Sigmoid colon (tissue), 4 donors: ENCODE results near the gene RNASE3.

Source experiments
- EP300 ChIP-seq, 4 donors: sonication (generic); formaldehyde crosslinking; IDR thresholded peaks; one replicate each; pipeline ENCODE4 v1.6.1; 2017; ENCODE audit warnings: antibody characterized with exemption in 4 of 4
- POLR2A ChIP-seq, 2 donors: fragments of 450-650 bp; IDR thresholded peaks; one replicate each; pipeline ENCODE4 v1.6.1; 2016; ENCODE audit warnings: antibody characterized with exemption in 2 of 2, mild to moderate bottlenecking in 2 of 2, moderate library complexity in 2 of 2
- TF ChIP-seq, protein P1 (sequence below), 4 experiments: fragments of 450-650 bp in 3 of 4; fragments of 200-600 bp in 1 of 4; IDR thresholded peaks; one replicate each; pipeline ENCODE4 v1.5.1; 2016 to 2019; ENCODE audit warnings: antibody characterized with exemption in 4 of 4, mild to moderate bottlenecking in 3 of 4, moderate library complexity in 2 of 4

DNA sequence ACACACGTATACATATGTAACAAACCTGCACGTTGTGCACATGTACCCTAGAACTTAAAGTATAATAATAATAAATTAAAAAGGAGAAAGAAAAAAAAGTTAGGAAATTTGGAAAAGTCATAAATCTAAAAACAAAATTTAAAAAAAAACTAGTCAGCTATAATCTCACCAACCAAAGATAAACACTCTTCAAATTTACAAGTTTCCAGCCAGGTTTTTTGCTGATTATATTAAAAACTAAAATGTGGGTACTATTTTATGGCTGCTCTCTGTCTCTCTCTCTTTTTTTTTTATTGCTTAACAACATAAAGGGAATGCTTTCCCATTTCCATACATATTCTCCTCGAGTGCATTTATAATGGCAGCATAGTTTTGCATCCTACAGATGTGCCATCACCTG, 25.0 kb upstream of the RNASE3 start:
- no peak for TF ChIP-seq EP300 (IDR thresholded peaks at IDR 0.05)
- TF ChIP-seq, protein P1, sequence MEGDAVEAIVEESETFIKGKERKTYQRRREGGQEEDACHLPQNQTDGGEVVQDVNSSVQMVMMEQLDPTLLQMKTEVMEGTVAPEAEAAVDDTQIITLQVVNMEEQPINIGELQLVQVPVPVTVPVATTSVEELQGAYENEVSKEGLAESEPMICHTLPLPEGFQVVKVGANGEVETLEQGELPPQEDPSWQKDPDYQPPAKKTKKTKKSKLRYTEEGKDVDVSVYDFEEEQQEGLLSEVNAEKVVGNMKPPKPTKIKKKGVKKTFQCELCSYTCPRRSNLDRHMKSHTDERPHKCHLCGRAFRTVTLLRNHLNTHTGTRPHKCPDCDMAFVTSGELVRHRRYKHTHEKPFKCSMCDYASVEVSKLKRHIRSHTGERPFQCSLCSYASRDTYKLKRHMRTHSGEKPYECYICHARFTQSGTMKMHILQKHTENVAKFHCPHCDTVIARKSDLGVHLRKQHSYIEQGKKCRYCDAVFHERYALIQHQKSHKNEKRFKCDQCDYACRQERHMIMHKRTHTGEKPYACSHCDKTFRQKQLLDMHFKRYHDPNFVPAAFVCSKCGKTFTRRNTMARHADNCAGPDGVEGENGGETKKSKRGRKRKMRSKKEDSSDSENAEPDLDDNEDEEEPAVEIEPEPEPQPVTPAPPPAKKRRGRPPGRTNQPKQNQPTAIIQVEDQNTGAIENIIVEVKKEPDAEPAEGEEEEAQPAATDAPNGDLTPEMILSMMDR (IDR thresholded peaks at IDR 0.05), result no peak
- TF ChIP-seq POLR2A (IDR thresholded peaks at IDR 0.05), result no peak
